Panc1 (cell line): ENCODE data around the gene SCNN1B. TPM values are rescaled to one million over a fixed set of nuclear protein-coding genes. Genes with fewer than 3 reads are reported as not detected.

ENCODE experiments used
- ATAC-seq: fragments of 200-7000 bp; cut with Tn5 transposase; 2 replicates; pipeline ENCODE4 v1.9.1; 2020; ENCODE audit warnings: mild to moderate bottlenecking, moderate library complexity
- BruUV-seq: library from RNA; stranded (reverse); fragments of 400-500 nt; replicated peaks from 2 replicates; lab custom pipeline; 2021; lab: Mats Ljungman, UMichigan
- CTCF ChIA-PET: fragments of 300-600 bp; sonication (Branson Sonifier 250); formaldehyde crosslinking; loops from one replicate; lab custom pipeline; 2022; ENCODE audit warnings: antibody characterized with exemption; lab: Charles Lee
- POLR2A ChIA-PET: fragments of 300-600 bp; sonication (Branson Sonifier 250); formaldehyde crosslinking; loops from one replicate; lab custom pipeline; 2022; ENCODE audit warnings: antibody characterized with exemption; lab: Charles Lee
- DNase-seq: peaks from one replicate; pipeline ENCODE4 v3.0.0-alpha.2; 2010; ENCODE audit warnings: low read depth, low spot score
- H3K27ac ChIP-seq: 2 replicates; pipeline ENCODE4 v1.5.1; 2011; ENCODE audit warnings: mild to moderate bottlenecking, low read length, inconsistent platforms
- H3K27me3 ChIP-seq: fragments of 200-500 bp; sonication (Bioruptor generic); 2 replicates; pipeline ENCODE4 v1.6.0; 2014; ENCODE audit warnings: low read length, inconsistent platforms; ENCODE audit not compliant: control insufficient read depth, insufficient read depth
- H3K36me3 ChIP-seq: fragments of 200-500 bp; sonication (Bioruptor generic); 2 replicates; pipeline ENCODE4 v1.5.1; 2014; ENCODE audit warnings: inconsistent platforms, mild to moderate bottlenecking, low read length, moderate library complexity; ENCODE audit not compliant: control insufficient read depth, insufficient read depth
- H3K4me1 ChIP-seq: 2 replicates; pipeline ENCODE4 v1.5.1; 2011; ENCODE audit warnings: inconsistent platforms, mild to moderate bottlenecking, low read length, moderate library complexity; ENCODE audit not compliant: control insufficient read depth, insufficient read depth
- H3K4me3 ChIP-seq, 2 experiments: 2 replicates each; pipeline ENCODE4 v1.5.1; 2011 to 2012; ENCODE audit warnings: low read depth in 2 of 2, low read length in 2 of 2, mild to moderate bottlenecking in 2 of 2, inconsistent platforms in 1 of 2, moderate library complexity in 1 of 2
- H3K9me3 ChIP-seq: fragments of 200-500 bp; sonication (Bioruptor generic); 2 replicates; pipeline ENCODE4 v1.5.1; 2014; ENCODE audit warnings: low read depth, mild to moderate bottlenecking, inconsistent platforms, low read length, moderate library complexity; ENCODE audit not compliant: control insufficient read depth, insufficient read depth
- POLR2AphosphoS5 ChIP-seq: IDR thresholded peaks from 2 replicates; pipeline ENCODE4 v1.6.1; 2012; ENCODE audit warnings: mild to moderate bottlenecking, low read depth, low read length, moderate library complexity
- REST ChIP-seq, 2 experiments: IDR thresholded peaks; 2 replicates each; pipeline ENCODE4 v1.6.1; 2011 to 2012; ENCODE audit warnings: low read depth in 2 of 2, control low read depth in 1 of 2, low read length in 1 of 2, mild to moderate bottlenecking in 1 of 2, moderate library complexity in 1 of 2; ENCODE audit not compliant: insufficient read depth in 1 of 2
- SIN3A ChIP-seq: IDR thresholded peaks from 2 replicates; pipeline ENCODE4 v1.6.1; 2012; ENCODE audit warnings: low read depth, mild to moderate bottlenecking, low read length, moderate library complexity, borderline replicate concordance; ENCODE audit not compliant: insufficient read depth
- TCF7L2 ChIP-seq: IDR thresholded peaks from 2 replicates; pipeline ENCODE4 v1.6.1; 2011; ENCODE audit warnings: mild to moderate bottlenecking, low read depth, low read length, inconsistent platforms
- in situ Hi-C: cut with HindIII; loops from 2 replicates; pipeline ENCODE4 v1.10.0; 2016; ENCODE audit warnings: low sequenced_read_pairs, low pct_unique_long_range_greater_than_20kb
- intact Hi-C: fragments of 100-400 bp; cut with micrococcal nuclease; formaldehyde crosslinking; loops from one replicate; pipeline ENCODE4 v1.10.0; 2022; ENCODE audit not compliant: unreplicated experiment
- total RNA-seq: library from RNA; stranded (reverse); gene quantifications from one replicate; pipeline ENCODE4 v1.2.1, GENCODE V29; 2021; ENCODE audit not compliant: unreplicated experiment
- TF ChIP-seq, protein P1 (sequence below): fragments of 450-650 bp; IDR thresholded peaks from 2 replicates; pipeline ENCODE4 v1.5.1; 2017; ENCODE audit warnings: mild to moderate bottlenecking

SCNN1B gene
- total RNA-seq, 1 experiment from 2014 or later: 10.7 TPM

GRCh38 chr16:23334950-23335349, 32.8 kb downstream of the SCNN1B start:
- CTCF ChIA-PET: interaction anchor here (0.6 kb wide), 1 partner anchor 89 kb away, joined by 3 read pairs; no protein-coding TSS in a partner anchor

GRCh38 chr16:23337836-23338550, 35.9 kb downstream of the SCNN1B start:
- intact Hi-C loops: no loop called here
- ChIA-PET CTCF (no interaction called here), POLR2A (no interaction called here)
- TF ChIP-seq TCF7L2 (no peak), SIN3A (no peak), REST (IDR thresholded peaks at IDR 0.05; ENCODE audit: insufficient read depth in 1 of 2, low read depth in 2 of 2, low read length in 1 of 2) (no peak), POLR2AphosphoS5 (no peak)
- TF ChIP-seq, protein P1, sequence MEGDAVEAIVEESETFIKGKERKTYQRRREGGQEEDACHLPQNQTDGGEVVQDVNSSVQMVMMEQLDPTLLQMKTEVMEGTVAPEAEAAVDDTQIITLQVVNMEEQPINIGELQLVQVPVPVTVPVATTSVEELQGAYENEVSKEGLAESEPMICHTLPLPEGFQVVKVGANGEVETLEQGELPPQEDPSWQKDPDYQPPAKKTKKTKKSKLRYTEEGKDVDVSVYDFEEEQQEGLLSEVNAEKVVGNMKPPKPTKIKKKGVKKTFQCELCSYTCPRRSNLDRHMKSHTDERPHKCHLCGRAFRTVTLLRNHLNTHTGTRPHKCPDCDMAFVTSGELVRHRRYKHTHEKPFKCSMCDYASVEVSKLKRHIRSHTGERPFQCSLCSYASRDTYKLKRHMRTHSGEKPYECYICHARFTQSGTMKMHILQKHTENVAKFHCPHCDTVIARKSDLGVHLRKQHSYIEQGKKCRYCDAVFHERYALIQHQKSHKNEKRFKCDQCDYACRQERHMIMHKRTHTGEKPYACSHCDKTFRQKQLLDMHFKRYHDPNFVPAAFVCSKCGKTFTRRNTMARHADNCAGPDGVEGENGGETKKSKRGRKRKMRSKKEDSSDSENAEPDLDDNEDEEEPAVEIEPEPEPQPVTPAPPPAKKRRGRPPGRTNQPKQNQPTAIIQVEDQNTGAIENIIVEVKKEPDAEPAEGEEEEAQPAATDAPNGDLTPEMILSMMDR: no peak
- no peak for DNase-seq
- in situ Hi-C loops: no loop called here
- H3K36me3 ChIP-seq: no peaks in the 10 kb centered on the region
- no peak for ATAC-seq
- H3K4me1 ChIP-seq: peaks cover 10% of the 10 kb centered on the region
- no peak overlapping the region for H3K4me3 ChIP-seq
- no peaks in the 10 kb centered on the region for H3K27me3 ChIP-seq
- no peaks in the 10 kb centered on the region for H3K9me3 ChIP-seq
- no peak overlapping the region for H3K27ac ChIP-seq
- BruUV-seq: no TSS peak

More at GRCh38 chr16:23334950-23335349, 32.8 kb downstream of the SCNN1B start:
- intact Hi-C loops (no loop called here), in situ Hi-C loops (no loop called here)
- H3K4me3 ChIP-seq: no peak overlapping the region
- POLR2A ChIA-PET: no interaction called here
- BruUV-seq: no TSS peak
- no peak for TF ChIP-seq SIN3A
- TF ChIP-seq, protein P1: no peak
- TF ChIP-seq REST (IDR thresholded peaks at IDR 0.05; ENCODE audit: insufficient read depth in 1 of 2, low read depth in 2 of 2, low read length in 1 of 2): no peak
- no peak for TF ChIP-seq POLR2AphosphoS5
- TF ChIP-seq TCF7L2: no peak
- no peak overlapping the region for H3K27ac ChIP-seq
- H3K27me3 ChIP-seq: no peaks in the 10 kb centered on the region
- peaks cover 10% of the 10 kb centered on the region for H3K4me1 ChIP-seq
- ATAC-seq (no peak), DNase-seq (no peak)
- no peaks in the 10 kb centered on the region for H3K36me3 ChIP-seq
- no peaks in the 10 kb centered on the region for H3K9me3 ChIP-seq
